OCI-LY3 (cell line): Measurements from ENCODE around the gene PNLIP.

Experiments
- CTCF ChIP-seq: fragments of 200-600, 300-600 bp; sonication (generic); IDR thresholded peaks from 2 replicates; pipeline ENCODE4 v1.5.1; 2014; ENCODE audit warnings: antibody characterized with exemption, low read length, low read depth
- EZH2phosphoT487 ChIP-seq: fragments of 200-600 bp; shearing (Covaris generic); IDR thresholded peaks from 2 replicates; pipeline ENCODE4 v1.6.1; 2018; ENCODE audit warnings: antibody characterized with exemption, mixed run types, low read depth

GRCh38 chr10:116545756-116546155 lies at the start of gene PNLIP:
- TF ChIP-seq CTCF (no peak), EZH2phosphoT487 (no peak)
